GM19035 (cell line): ENCODE data around the gene PARD3.
"Not testable (repeated sequence)": the region's sequence is repeated elsewhere in the genome, so short reads cannot be mapped to it uniquely, and the experiment has no call there.

ENCODE experiments used
- ATAC-seq: cut with Tn5 transposase; IDR thresholded peaks from one replicate; pipeline ENCODE4 v1.9.1; 2021; ENCODE audit not compliant: unreplicated experiment

The PARD3 gene

GRCh38 chr10:34290412-34291081 lies 524.5 kb downstream of the PARD3 start:
- ATAC-seq: no peak

- ATAC-seq: no peak
These were observed 526.5 kb downstream of the PARD3 start for GRCh38 chr10:34288634-34289033.

GRCh38 chr10:34286136-34286739 lies 528.9 kb downstream of the PARD3 start:
- ATAC-seq: no peak

- ATAC-seq: no peak
These were observed 533.2 kb downstream of the PARD3 start for GRCh38 chr10:34281661-34282582.

- no peak for ATAC-seq
These were observed 534.3 kb downstream of the PARD3 start for GRCh38 chr10:34280599-34281374.

GRCh38 chr10:34275626-34276130 lies 539.4 kb downstream of the PARD3 start:
- no peak for ATAC-seq

- ATAC-seq: no peak
These were observed 540.2 kb downstream of the PARD3 start for GRCh38 chr10:34274906-34275305.

- no peak for ATAC-seq
These were observed 541.8 kb downstream of the PARD3 start for GRCh38 chr10:34273340-34273739.

GRCh38 chr10:34272316-34272715 lies 542.8 kb downstream of the PARD3 start:
- ATAC-seq: no peak

GRCh38 chr10:34268410-34268809 lies 546.7 kb downstream of the PARD3 start:
- ATAC-seq: not testable (repeated sequence)

- no peak for ATAC-seq
These were observed 552.1 kb downstream of the PARD3 start for GRCh38 chr10:34262985-34263384.

GRCh38 chr10:34260904-34261303 lies 554.2 kb downstream of the PARD3 start:
- ATAC-seq: no peak

GRCh38 chr10:34256216-34256615 lies 558.9 kb downstream of the PARD3 start:
- no peak for ATAC-seq

- no peak for ATAC-seq
These were observed 560.1 kb downstream of the PARD3 start for GRCh38 chr10:34255035-34255434.

GRCh38 chr10:34254596-34254995 lies 560.5 kb downstream of the PARD3 start:
- no peak for ATAC-seq

GRCh38 chr10:34252111-34252510 lies 563.0 kb downstream of the PARD3 start:
- ATAC-seq: no peak

- no peak for ATAC-seq
These were observed 563.9 kb downstream of the PARD3 start for GRCh38 chr10:34251177-34251576.

- ATAC-seq: no peak
These were observed 564.4 kb downstream of the PARD3 start for GRCh38 chr10:34250722-34251121.

- no peak for ATAC-seq
These were observed 565.5 kb downstream of the PARD3 start for GRCh38 chr10:34249634-34250033.

- no peak for ATAC-seq
These were observed 567.5 kb downstream of the PARD3 start for GRCh38 chr10:34247560-34247959.
